CD8-positive, alpha-beta memory T cell (primary cell): Measurements from ENCODE around the gene HYAL2. TPM values are rescaled to one million over a fixed set of nuclear protein-coding genes. Genes with fewer than 3 reads are reported as not detected.
"Not testable (repeated sequence)": the region's sequence is repeated elsewhere in the genome, so short reads cannot be mapped to it uniquely, and the experiment has no call there.

Experiments
- CTCF ChIA-PET: fragments of 350-600 bp; sonication (Branson Sonifier 250); formaldehyde crosslinking; loops from one replicate; lab custom pipeline; 2021; ENCODE audit warnings: antibody characterized with exemption; lab: Charles Lee
- POLR2A ChIA-PET: fragments of 350-600 bp; sonication (Branson Sonifier 250); formaldehyde crosslinking; loops from one replicate; lab custom pipeline; 2021; ENCODE audit warnings: antibody characterized with exemption; lab: Charles Lee
- DNase-seq, 5 donors: peaks; one replicate each; pipeline versions ENCODE4 v3.0.0 to v3.0.0-alpha.2; 2020 to 2022; ENCODE audit warnings: mixed read lengths in 1 of 5
- H3K27ac ChIP-seq: one replicate; pipeline ENCODE4 v1.7.0; 2013; ENCODE audit warnings: low read depth, mild to moderate bottlenecking, low read length, moderate library complexity
- H3K27me3 ChIP-seq: 2 replicates; pipeline ENCODE4 v1.7.0; 2013; ENCODE audit warnings: low read length, mild to moderate bottlenecking; ENCODE audit not compliant: insufficient read depth, poor library complexity, severe bottlenecking
- H3K36me3 ChIP-seq: 2 replicates; pipeline ENCODE4 v1.7.0; 2013; ENCODE audit warnings: mild to moderate bottlenecking, low read length, moderate library complexity; ENCODE audit not compliant: insufficient read depth
- H3K4me1 ChIP-seq: 2 replicates; pipeline ENCODE4 v1.7.0; 2013; ENCODE audit warnings: mild to moderate bottlenecking, low read length, moderate library complexity; ENCODE audit not compliant: insufficient read depth
- H3K4me3 ChIP-seq: 2 replicates; pipeline ENCODE4 v1.7.0; 2013; ENCODE audit warnings: mild to moderate bottlenecking, low read length
- H3K9me3 ChIP-seq: 2 replicates; pipeline ENCODE4 v1.7.0; 2013; ENCODE audit warnings: mild to moderate bottlenecking, low read length
- H3K27ac Mint-ChIP-seq, 8 donors: one replicate each; pipeline ENCODE4 v1.8.0; 2020 to 2021; ENCODE audit warnings: mixed read lengths in 8 of 8, mild to moderate bottlenecking in 6 of 8, inconsistent platforms in 3 of 8, moderate library complexity in 3 of 8
- H3K27me3 Mint-ChIP-seq, 2 donors: one replicate each; pipeline ENCODE4 v1.8.0; 2020 to 2021; ENCODE audit warnings: mixed read lengths in 2 of 2, mild to moderate bottlenecking in 1 of 2, moderate library complexity in 1 of 2
- H3K36me3 Mint-ChIP-seq, 3 donors: one replicate each; pipeline ENCODE4 v1.8.0; 2020 to 2021; ENCODE audit warnings: mixed read lengths in 3 of 3, inconsistent platforms in 1 of 3, mild to moderate bottlenecking in 1 of 3
- H3K4me1 Mint-ChIP-seq, 3 donors: one replicate each; pipeline ENCODE4 v1.8.0; 2020 to 2021; ENCODE audit warnings: mixed read lengths in 3 of 3, inconsistent platforms in 1 of 3, mild to moderate bottlenecking in 1 of 3
- H3K4me3 Mint-ChIP-seq, 7 donors: one replicate each; pipeline ENCODE4 v1.8.0; 2020 to 2021; ENCODE audit warnings: mixed read lengths in 7 of 7, mild to moderate bottlenecking in 6 of 7, moderate library complexity in 4 of 7, inconsistent platforms in 2 of 7
- H3K9me3 Mint-ChIP-seq, 5 donors: one replicate each; pipeline ENCODE4 v1.8.0; 2020 to 2022; ENCODE audit warnings: mixed read lengths in 5 of 5, mild to moderate bottlenecking in 3 of 5, moderate library complexity in 2 of 5, inconsistent platforms in 1 of 5
- polyA plus RNA-seq: library from polyadenylated mRNA; unstranded; fragments of 300-500 nt; fragmentation: Illumina TruSeq; gene quantifications from one replicate; pipeline ENCODE4 v1.2.3, GENCODE V29; 2021
- total RNA-seq, 2 experiments: library from RNA; stranded (reverse); gene quantifications; one replicate each; pipeline ENCODE4 v1.2.3, GENCODE V29; 2021

The HYAL2 gene
- total and polyA plus RNA-seq, 3 experiments from 2014 or later: 10.8 to 13.9 (median 13.7) TPM

DNA sequence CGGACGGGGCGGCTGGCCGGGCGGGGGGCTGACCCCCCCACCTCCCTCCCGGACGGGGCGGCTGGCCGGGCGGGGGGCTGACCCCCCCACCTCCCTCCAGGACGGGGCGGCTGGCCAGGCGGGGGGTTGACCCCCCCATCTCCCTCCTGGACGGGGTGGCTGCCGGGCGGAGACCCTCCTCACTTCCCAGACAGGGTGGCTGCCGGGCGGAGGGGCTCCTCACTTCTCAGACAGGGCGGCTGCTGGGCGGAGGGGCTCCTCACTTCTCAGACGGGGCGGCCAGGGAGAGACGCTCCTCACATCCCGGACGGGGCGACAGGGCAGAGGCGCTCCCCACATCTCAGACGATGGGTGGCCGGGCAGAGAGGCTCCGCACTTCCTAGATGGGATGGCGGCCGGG lies 10.5 kb downstream of the HYAL2 start:
- H3K27me3 ChIP-seq, H3K27ac ChIP-seq, H3K27me3 Mint-ChIP-seq, DNase-seq, POLR2A ChIA-PET, H3K9me3 Mint-ChIP-seq, H3K4me3 ChIP-seq, H3K27ac Mint-ChIP-seq, H3K9me3 ChIP-seq, H3K36me3 ChIP-seq, CTCF ChIA-PET, H3K4me3 Mint-ChIP-seq, H3K36me3 Mint-ChIP-seq: not testable (repeated sequence)
- H3K4me1 ChIP-seq: peaks cover 11% of the 10 kb centered on the region
- peaks cover 17 to 28% (median 24%) of the 10 kb centered on the region in 3 donors for H3K4me1 Mint-ChIP-seq

DNA sequence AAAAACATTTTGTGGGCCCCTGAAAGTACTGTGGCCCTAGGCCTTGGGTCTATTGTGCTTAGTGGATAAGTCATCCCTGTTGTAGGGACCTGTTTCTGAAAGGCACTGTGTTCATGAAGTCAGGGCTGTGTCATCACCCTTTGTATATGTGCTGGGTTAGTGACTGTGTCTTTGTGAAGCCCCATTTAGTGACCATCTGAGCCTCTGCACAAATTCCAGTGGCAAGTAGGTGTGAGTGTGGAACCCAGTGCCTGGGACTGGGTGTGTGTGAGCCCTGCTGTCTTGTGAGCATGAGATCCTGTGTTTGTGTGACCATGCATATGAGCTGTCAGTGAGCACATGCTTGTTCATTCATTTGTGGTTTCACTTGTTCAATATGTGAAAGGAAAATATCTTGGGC lies 17.9 kb downstream of the HYAL2 start:
- Histone ChIP-seq H3K27me3 (no peaks in the 10 kb centered on the region), H3K4me3 (no peak overlapping the region), H3K36me3 (no peaks in the 10 kb centered on the region), H3K9me3 (no peaks in the 10 kb centered on the region), H3K4me1 (peaks cover 11% of the 10 kb centered on the region), H3K27ac (no peak overlapping the region)
- H3K4me1 Mint-ChIP-seq: peaks cover 9 to 23% (median 10%) of the 10 kb centered on the region in 3 donors
- H3K27ac Mint-ChIP-seq: peak overlapping the region in 3 of 8 donors; percentile 52 to 56 (median 54)
- H3K9me3 Mint-ChIP-seq: no peaks in the 10 kb centered on the region
- H3K27me3 Mint-ChIP-seq: peaks cover 0 to 3% of the 10 kb centered on the region in 2 donors
- CTCF ChIA-PET: no interaction called here
- no peak for DNase-seq
- H3K4me3 Mint-ChIP-seq: no peak overlapping the region
- POLR2A ChIA-PET: interaction anchor here (0.6 to 1.4 kb wide), 2 partner anchors 12 to 491 kb away, joined by 3 read pairs; partner anchors contain the start of genes IFRD2 and UBA7
- no peaks in the 10 kb centered on the region for H3K36me3 Mint-ChIP-seq

GRCh38 chr3:50303013-50303815 lies 19.3 kb downstream of the HYAL2 start, which contains the start of gene HYAL1:
HYAL1 (minus strand) TSS chr3:50303574; CDS start chr3:50302956, 618 bp downstream.
- Histone ChIP-seq H3K4me3 (no peak within 1 kb of the TSS), H3K36me3 (no peaks in the 10 kb centered on the region), H3K9me3 (no peaks in the 10 kb centered on the region), H3K27me3 (no peaks in the 10 kb centered on the region), H3K27ac (peak within 1 kb of the TSS; percentile 43), H3K4me1 (peaks cover 19% of the 10 kb centered on the region)
- no peaks in the 10 kb centered on the region for H3K9me3 Mint-ChIP-seq
- CTCF ChIA-PET: interaction anchor here (1.0 kb wide), 1 partner anchor 13 kb away, joined by 3 read pairs; no protein-coding TSS in a partner anchor
- peaks cover 0 to 3% of the 10 kb centered on the region in 2 donors for H3K27me3 Mint-ChIP-seq
- POLR2A ChIA-PET: interaction anchor here (0.6 kb wide), 2 partner anchors 25 to 1197 kb away, joined by 3 to 5 read pairs; no protein-coding TSS in a partner anchor
- DNase-seq: no peak
- peaks cover 0 to 6% (median 0%) of the 10 kb centered on the region in 3 donors for H3K36me3 Mint-ChIP-seq
- H3K4me1 Mint-ChIP-seq: peaks cover 17 to 37% (median 17%) of the 10 kb centered on the region in 3 donors
- H3K27ac Mint-ChIP-seq: no peak within 1 kb of the TSS
- H3K4me3 Mint-ChIP-seq: peak within 1 kb of the TSS in 1 of 7 donors; percentile 44

DNA sequence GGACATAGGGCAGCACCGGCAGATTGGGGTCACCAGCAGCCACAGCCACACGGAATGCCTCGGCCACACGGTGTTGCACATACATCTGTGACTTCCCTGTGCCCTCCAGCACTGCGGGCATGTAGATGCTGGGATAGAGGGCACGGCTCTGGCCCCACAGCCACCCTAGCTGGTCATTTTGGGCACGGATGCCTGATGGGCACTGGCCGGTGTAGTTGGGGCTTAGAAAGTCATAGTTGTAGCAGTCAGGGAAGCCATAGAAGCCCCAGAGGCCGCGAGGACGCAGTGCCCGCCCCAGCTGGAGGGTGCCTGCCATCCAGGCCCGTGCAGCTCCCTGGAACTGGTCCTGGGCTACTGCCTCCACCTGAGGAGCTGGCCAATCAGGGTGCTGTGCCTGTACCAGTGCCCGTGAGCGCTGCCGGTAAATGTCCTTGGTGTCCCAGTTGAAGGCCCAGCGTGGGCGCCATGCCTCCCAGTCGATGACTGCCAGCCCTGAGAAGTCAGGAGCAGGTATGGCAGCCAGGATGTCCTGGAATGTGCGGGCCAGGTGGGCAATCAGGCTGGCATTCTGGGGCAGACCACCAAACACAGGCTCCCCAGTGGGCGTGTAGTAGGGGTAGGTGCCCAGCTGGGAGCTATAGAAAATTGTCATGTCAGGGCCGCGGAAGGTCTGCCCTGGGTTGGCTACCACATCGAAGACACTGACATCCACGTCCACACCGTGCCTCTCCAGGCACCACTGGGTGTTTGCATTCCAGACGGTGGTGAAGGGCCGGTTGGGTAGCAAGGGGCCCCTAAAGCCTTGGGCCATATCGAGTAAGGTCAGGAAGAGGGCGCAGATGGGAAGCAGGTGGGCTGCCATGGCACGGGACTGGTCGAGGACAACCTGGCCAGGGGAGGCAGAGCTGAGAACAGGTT lies 20.2 kb downstream of the HYAL2 start:
- Histone ChIP-seq H3K4me3 (no peak overlapping the region), H3K27ac (no peak overlapping the region), H3K4me1 (peaks cover 25% of the 10 kb centered on the region), H3K27me3 (no peaks in the 10 kb centered on the region), H3K36me3 (no peaks in the 10 kb centered on the region), H3K9me3 (no peaks in the 10 kb centered on the region)
- POLR2A ChIA-PET: interaction anchor here (0.6 kb wide), 2 partner anchors 26 to 1198 kb away, joined by 3 to 5 read pairs; no protein-coding TSS in a partner anchor
- CTCF ChIA-PET: interaction anchor here (1.0 kb wide), 2 partner anchors 11 to 12 kb away, joined by 3 read pairs; no protein-coding TSS in a partner anchor
- no peak for DNase-seq
- Mint-ChIP-seq H3K9me3 (no peaks in the 10 kb centered on the region), H3K36me3 (peaks cover 0 to 7% (median 0%) of the 10 kb centered on the region in 3 donors), H3K4me1 (peaks cover 20 to 45% (median 22%) of the 10 kb centered on the region in 3 donors), H3K4me3 (peak overlapping the region in 2 of 7 donors; percentile 20 to 44), H3K27me3 (peaks cover 0 to 3% of the 10 kb centered on the region in 2 donors), H3K27ac (peak overlapping the region in 1 of 8 donors; percentile 73)

- no peaks in the 10 kb centered on the region for H3K9me3 ChIP-seq
- H3K4me3 Mint-ChIP-seq: peak overlapping the region; percentile 55 to 98 (median 95)
- H3K27me3 Mint-ChIP-seq: peaks cover 0 to 3% of the 10 kb centered on the region in 2 donors
- peak overlapping the region; percentile 96 for H3K27ac ChIP-seq
- H3K9me3 Mint-ChIP-seq: no peaks in the 10 kb centered on the region
- H3K27ac Mint-ChIP-seq: peak overlapping the region in 7 of 8 donors; percentile 68 to 100 (median 99)
- H3K36me3 Mint-ChIP-seq: peaks cover 0 to 14% (median 0%) of the 10 kb centered on the region in 3 donors
- POLR2A ChIA-PET: no interaction called here
- no peaks in the 10 kb centered on the region for H3K27me3 ChIP-seq
- no peak for DNase-seq
- CTCF ChIA-PET: no interaction called here
- H3K4me3 ChIP-seq: no peak overlapping the region
- H3K36me3 ChIP-seq: no peaks in the 10 kb centered on the region
- peaks cover 21 to 53% (median 22%) of the 10 kb centered on the region in 3 donors for H3K4me1 Mint-ChIP-seq
- H3K4me1 ChIP-seq: peaks cover 25% of the 10 kb centered on the region
Observed at GRCh38 chr3:50300681-50301254, 21.8 kb downstream of the HYAL2 start.

GRCh38 chr3:50299929-50300680 lies 22.4 kb downstream of the HYAL2 start:
- H3K27me3 Mint-ChIP-seq: peaks cover 0 to 3% of the 10 kb centered on the region in 2 donors
- H3K4me3 Mint-ChIP-seq: peak overlapping the region; percentile 93 to 98 (median 95)
- H3K4me1 ChIP-seq: peaks cover 25% of the 10 kb centered on the region
- no peaks in the 10 kb centered on the region for H3K9me3 ChIP-seq
- POLR2A ChIA-PET: interaction anchor here (0.5 to 2.2 kb wide), 9 partner anchors 17 to 65 kb away, joined by 3 to 31 read pairs (median 7); partner anchors contain the start of genes CYB561D2, NPRL2, RASSF1 and TUSC2
- H3K4me1 Mint-ChIP-seq: peaks cover 21 to 54% (median 22%) of the 10 kb centered on the region in 3 donors
- peaks cover 0 to 14% (median 0%) of the 10 kb centered on the region in 3 donors for H3K36me3 Mint-ChIP-seq
- no peak for DNase-seq
- CTCF ChIA-PET: interaction anchor here (0.5 to 3.0 kb wide), 13 partner anchors 9 to 108 kb away, joined by 3 to 16 read pairs (median 9); partner anchors contain the start of genes CYB561D2, HYAL2 and NPRL2
- peak overlapping the region; percentile 97 to 100 (median 99) for H3K27ac Mint-ChIP-seq
- peak overlapping the region; percentile 96 for H3K27ac ChIP-seq
- peak overlapping the region; percentile 68 for H3K4me3 ChIP-seq
- no peaks in the 10 kb centered on the region for H3K27me3 ChIP-seq
- H3K36me3 ChIP-seq: no peaks in the 10 kb centered on the region
- no peaks in the 10 kb centered on the region for H3K9me3 Mint-ChIP-seq
